Measurements from ENCODE around the gene PROM2. TPM values are rescaled to one million over a fixed set of nuclear protein-coding genes. Genes with fewer than 3 reads are reported as not detected.

Gene PROM2
- total RNA-seq, 2 donors from 2014 or later = 3.5 to 10.0 TPM

- Histone ChIP-seq H3K9me3 (no peaks in the 10 kb centered on the region), H3K4me1 (ENCODE audit: control insufficient read depth in 1 of 2, low read depth in 2 of 2) (peaks cover 0 to 18% of the 10 kb centered on the region in 2 donors), H3K27ac (no peak overlapping the region), H3K27me3 (replicated peaks; ENCODE audit: insufficient read depth) (no peaks in the 10 kb centered on the region), H3K4me3 (no peak overlapping the region), H3K36me3 (no peaks in the 10 kb centered on the region)
- no peak for ATAC-seq (ENCODE audit: insufficient number of reproducible peaks, low FRiP score, low read depth)
- no peak for DNase-seq (ENCODE audit: low spot score)
- TF ChIP-seq CTCF (IDR thresholded peaks at IDR 0.05) = no peak
Measured at GRCh38 chr2:95301876-95302641, 27.8 kb downstream of the PROM2 start.

GRCh38 chr2:95303191-95303919, 29.1 kb downstream of the PROM2 start:
- DNase-seq (ENCODE audit: low spot score) (no peak), ATAC-seq (ENCODE audit: insufficient number of reproducible peaks, low FRiP score, low read depth) (no peak)
- no peak overlapping the region for H3K27ac ChIP-seq
- H3K27me3 ChIP-seq (replicated peaks; ENCODE audit: insufficient read depth) = no peaks in the 10 kb centered on the region
- H3K4me1 ChIP-seq (ENCODE audit: control insufficient read depth in 1 of 2, low read depth in 2 of 2) = peaks cover 0 to 18% of the 10 kb centered on the region in 2 donors
- no peak for TF ChIP-seq CTCF (IDR thresholded peaks at IDR 0.05)
- H3K36me3 ChIP-seq = no peaks in the 10 kb centered on the region
- no peaks in the 10 kb centered on the region for H3K9me3 ChIP-seq
- no peak overlapping the region for H3K4me3 ChIP-seq

GRCh38 chr2:95305380-95306061, 31.3 kb downstream of the PROM2 start:
- Histone ChIP-seq H3K36me3 (no peaks in the 10 kb centered on the region), H3K4me1 (ENCODE audit: control insufficient read depth in 1 of 2, low read depth in 2 of 2) (peaks cover 0 to 18% of the 10 kb centered on the region in 2 donors), H3K27ac (peak overlapping the region in 1 of 2 donors; percentile 35), H3K4me3 (peak overlapping the region; percentile 59), H3K9me3 (no peaks in the 10 kb centered on the region), H3K27me3 (replicated peaks; ENCODE audit: insufficient read depth) (no peaks in the 10 kb centered on the region)
- DNase-seq (ENCODE audit: low spot score) (no peak), ATAC-seq (ENCODE audit: insufficient number of reproducible peaks, low FRiP score, low read depth) (no peak)
- no peak for TF ChIP-seq CTCF (IDR thresholded peaks at IDR 0.05)

GRCh38 chr2:95306336-95306895, 32.2 kb downstream of the PROM2 start:
- DNase-seq (ENCODE audit: low spot score) (no peak), ATAC-seq (ENCODE audit: insufficient number of reproducible peaks, low FRiP score, low read depth) (no peak)
- no peak for TF ChIP-seq CTCF (IDR thresholded peaks at IDR 0.05)
- H3K27ac ChIP-seq = peak overlapping the region in 1 of 2 donors; percentile 35
- H3K9me3 ChIP-seq = no peaks in the 10 kb centered on the region
- H3K27me3 ChIP-seq (replicated peaks; ENCODE audit: insufficient read depth) = no peaks in the 10 kb centered on the region
- peaks cover 0 to 18% of the 10 kb centered on the region in 2 donors for H3K4me1 ChIP-seq (ENCODE audit: control insufficient read depth in 1 of 2, low read depth in 2 of 2)
- H3K36me3 ChIP-seq = no peaks in the 10 kb centered on the region
- peak overlapping the region; percentile 59 for H3K4me3 ChIP-seq

GRCh38 chr2:95307036-95307435, 32.8 kb downstream of the PROM2 start:
- Histone ChIP-seq H3K27me3 (replicated peaks; ENCODE audit: insufficient read depth) (no peaks in the 10 kb centered on the region), H3K4me3 (no peak overlapping the region), H3K9me3 (no peaks in the 10 kb centered on the region), H3K36me3 (no peaks in the 10 kb centered on the region), H3K4me1 (ENCODE audit: control insufficient read depth in 1 of 2, low read depth in 2 of 2) (peaks cover 0 to 18% of the 10 kb centered on the region in 2 donors), H3K27ac (no peak overlapping the region)
- TF ChIP-seq CTCF (IDR thresholded peaks at IDR 0.05) = no peak
- ATAC-seq (ENCODE audit: insufficient number of reproducible peaks, low FRiP score, low read depth) = no peak
- no peak for DNase-seq (ENCODE audit: low spot score)

Data from thoracic aorta (tissue), 2 donors.